CD4-positive, alpha-beta T cell treated with Interferon alpha-2 for 1 hour (primary cell): Measurements from ENCODE around the gene TMEM134.

ENCODE experiments used
- DNase-seq, 2 donors: peaks; one replicate each; pipeline ENCODE4 v3.0.0-alpha.2; 2020 to 2022

TMEM134 gene

GRCh38 chr11:67500831-67501715 is 32.0 kb upstream of the TMEM134 start:
- no peak for DNase-seq

GRCh38 chr11:67500484-67500821 is 31.4 kb upstream of the TMEM134 start:
- no peak for DNase-seq

- no peak for DNase-seq
These were observed 30.9 kb upstream of the TMEM134 start for GRCh38 chr11:67499808-67500483.

- DNase-seq: no peak
These were observed 29.5 kb upstream of the TMEM134 start for GRCh38 chr11:67498544-67498972.

- DNase-seq: no peak
These were observed 28.7 kb upstream of the TMEM134 start for GRCh38 chr11:67497656-67498291.

GRCh38 chr11:67496113-67496512 is 27.1 kb upstream of the TMEM134 start:
- no peak for DNase-seq

GRCh38 chr11:67495234-67496005 is 26.4 kb upstream of the TMEM134 start:
- DNase-seq: no peak

- no peak for DNase-seq
These were observed 25.6 kb upstream of the TMEM134 start for GRCh38 chr11:67494371-67495233.

- no peak for DNase-seq
These were observed 24.7 kb upstream of the TMEM134 start for GRCh38 chr11:67493548-67494370.

GRCh38 chr11:67492801-67493547 is 23.9 kb upstream of the TMEM134 start:
- DNase-seq: no peak

GRCh38 chr11:67492069-67492727 is 23.1 kb upstream of the TMEM134 start:
- no peak for DNase-seq

- no peak for DNase-seq
These were observed 22.4 kb upstream of the TMEM134 start for GRCh38 chr11:67491276-67492068.

GRCh38 chr11:67490727-67491065 is 21.6 kb upstream of the TMEM134 start:
- DNase-seq: no peak

GRCh38 chr11:67489885-67490726 is 21.1 kb upstream of the TMEM134 start:
- DNase-seq: no peak

- DNase-seq: no peak
These were observed 20.3 kb upstream of the TMEM134 start for GRCh38 chr11:67489203-67489884.

GRCh38 chr11:67486481-67487195 is 17.6 kb upstream of the TMEM134 start:
- peak in 1 of 2 donors; percentile 45 for DNase-seq
